BLaER1 (cell line): Measurements from ENCODE around the gene EBI3.

ENCODE experiments used
- H3K27ac ChIP-seq: shearing (Covaris generic); formaldehyde crosslinking; 2 replicates; pipeline ENCODE4 v1.8.1; 2022
- H3K27me3 ChIP-seq: shearing (Covaris generic); formaldehyde crosslinking; 2 replicates; pipeline ENCODE4 v1.8.1; 2022
- H3K36me3 ChIP-seq: shearing (Covaris generic); formaldehyde crosslinking; 2 replicates; pipeline ENCODE4 v1.8.1; 2022
- H3K4me1 ChIP-seq: shearing (Covaris generic); formaldehyde crosslinking; 2 replicates; pipeline ENCODE4 v1.8.1; 2022
- H3K4me2 ChIP-seq: shearing (Covaris generic); formaldehyde crosslinking; 2 replicates; pipeline ENCODE4 v1.8.1; 2022
- H3K4me3 ChIP-seq: shearing (Covaris generic); formaldehyde crosslinking; 2 replicates; pipeline ENCODE4 v1.8.1; 2022
- H3K9ac ChIP-seq: shearing (Covaris generic); formaldehyde crosslinking; 2 replicates; pipeline ENCODE4 v1.8.1; 2022
- H3K9me3 ChIP-seq: shearing (Covaris generic); formaldehyde crosslinking; 2 replicates; pipeline ENCODE4 v1.8.1; 2022
- H4K20me1 ChIP-seq: shearing (Covaris generic); formaldehyde crosslinking; 2 replicates; pipeline ENCODE4 v1.8.1; 2022
- Cebpa-rat ChIP-seq: shearing (Covaris generic); IDR thresholded peaks from 2 replicates; pipeline ENCODE4 v1.8.1; 2022

The EBI3 gene

DNA sequence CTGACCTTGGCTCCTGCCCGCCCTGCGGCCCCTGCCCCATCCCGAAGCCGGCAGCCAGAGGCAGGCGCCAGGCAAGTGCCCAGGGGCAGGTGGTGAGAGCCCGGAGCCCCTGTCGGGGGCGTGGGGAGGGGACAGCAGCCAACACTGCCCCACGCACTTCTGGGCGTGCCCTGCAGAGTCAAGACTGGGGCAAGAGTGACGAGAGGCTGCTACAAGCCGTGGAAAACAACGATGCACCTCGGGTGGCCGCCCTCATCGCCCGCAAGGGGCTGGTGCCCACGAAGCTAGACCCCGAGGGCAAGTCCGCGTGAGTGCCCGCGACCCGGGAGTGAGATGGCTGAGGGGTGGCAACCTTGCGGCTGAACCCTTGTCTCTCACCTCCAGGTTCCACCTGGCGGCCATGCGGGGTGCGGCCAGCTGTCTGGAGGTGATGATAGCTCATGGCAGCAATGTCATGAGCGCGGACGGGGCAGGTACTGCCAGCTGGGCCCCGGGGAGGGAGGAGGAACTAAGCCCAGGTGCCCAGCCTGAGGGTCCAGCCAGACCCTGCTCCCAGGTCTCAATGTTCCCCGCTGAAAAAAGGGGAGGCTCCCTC, 29.5 kb upstream of the EBI3 start:
- H3K9me3 ChIP-seq: peaks cover 8% of the 10 kb centered on the region; the same call in 1 of the 2 replicates
- H3K4me3 ChIP-seq: no peak overlapping the region
- no peak overlapping the region for H3K4me2 ChIP-seq
- H3K27ac ChIP-seq: no peak overlapping the region
- H4K20me1 ChIP-seq: no peaks in the 10 kb centered on the region
- no peak overlapping the region for H3K9ac ChIP-seq
- TF ChIP-seq Cebpa-rat: no peak
- peaks cover 55% of the 10 kb centered on the region for H3K27me3 ChIP-seq
- H3K4me1 ChIP-seq: peaks cover 17% of the 10 kb centered on the region
- no peaks in the 10 kb centered on the region for H3K36me3 ChIP-seq

DNA sequence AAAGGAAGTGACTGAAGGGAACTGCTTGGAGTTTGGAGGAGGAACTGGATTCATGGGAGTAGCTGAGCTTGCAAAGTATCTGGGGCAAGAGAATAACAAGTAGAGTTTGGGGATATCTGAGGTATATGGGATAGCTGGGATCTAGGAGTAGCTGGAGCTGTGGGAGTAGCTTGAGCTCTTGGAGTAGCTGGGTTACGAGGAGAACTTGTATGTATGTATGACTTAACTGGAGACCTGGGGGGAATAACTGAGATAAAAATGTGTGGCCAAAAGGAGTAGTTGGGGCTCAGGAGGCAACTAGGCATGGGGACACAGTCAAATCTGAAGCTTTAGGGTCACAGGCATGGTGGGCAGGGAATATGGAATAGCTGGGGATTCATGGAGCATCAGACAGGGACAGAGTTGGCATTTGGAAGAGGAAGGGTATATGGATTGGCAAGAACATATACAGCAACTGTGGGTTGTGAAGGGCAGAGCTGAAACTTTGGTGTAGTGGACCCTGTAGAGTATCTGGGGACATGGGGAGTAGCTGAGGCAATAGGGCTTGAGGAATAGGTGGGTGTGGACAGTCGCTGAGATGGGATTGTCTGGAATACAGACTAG, 28.3 kb upstream of the EBI3 start:
- Histone ChIP-seq H4K20me1 (no peaks in the 10 kb centered on the region), H3K4me2 (no peak overlapping the region), H3K9ac (no peak overlapping the region), H3K27ac (no peak overlapping the region), H3K4me1 (peaks cover 9% of the 10 kb centered on the region), H3K36me3 (no peaks in the 10 kb centered on the region), H3K9me3 (peaks cover 8% of the 10 kb centered on the region; the same call in 1 of the 2 replicates), H3K4me3 (no peak overlapping the region), H3K27me3 (peaks cover 55% of the 10 kb centered on the region)
- no peak for TF ChIP-seq Cebpa-rat

- Histone ChIP-seq H3K4me1 (peaks cover 9% of the 10 kb centered on the region), H3K9me3 (peaks cover 7% of the 10 kb centered on the region; the same call in 1 of the 2 replicates), H4K20me1 (no peaks in the 10 kb centered on the region), H3K4me2 (no peak overlapping the region), H3K9ac (no peak overlapping the region), H3K27ac (no peak overlapping the region), H3K4me3 (no peak overlapping the region), H3K36me3 (no peaks in the 10 kb centered on the region), H3K27me3 (peaks cover 52% of the 10 kb centered on the region)
- TF ChIP-seq Cebpa-rat: no peak
Measured at GRCh38 chr19:4201798-4202197, 27.5 kb upstream of the EBI3 start.

DNA sequence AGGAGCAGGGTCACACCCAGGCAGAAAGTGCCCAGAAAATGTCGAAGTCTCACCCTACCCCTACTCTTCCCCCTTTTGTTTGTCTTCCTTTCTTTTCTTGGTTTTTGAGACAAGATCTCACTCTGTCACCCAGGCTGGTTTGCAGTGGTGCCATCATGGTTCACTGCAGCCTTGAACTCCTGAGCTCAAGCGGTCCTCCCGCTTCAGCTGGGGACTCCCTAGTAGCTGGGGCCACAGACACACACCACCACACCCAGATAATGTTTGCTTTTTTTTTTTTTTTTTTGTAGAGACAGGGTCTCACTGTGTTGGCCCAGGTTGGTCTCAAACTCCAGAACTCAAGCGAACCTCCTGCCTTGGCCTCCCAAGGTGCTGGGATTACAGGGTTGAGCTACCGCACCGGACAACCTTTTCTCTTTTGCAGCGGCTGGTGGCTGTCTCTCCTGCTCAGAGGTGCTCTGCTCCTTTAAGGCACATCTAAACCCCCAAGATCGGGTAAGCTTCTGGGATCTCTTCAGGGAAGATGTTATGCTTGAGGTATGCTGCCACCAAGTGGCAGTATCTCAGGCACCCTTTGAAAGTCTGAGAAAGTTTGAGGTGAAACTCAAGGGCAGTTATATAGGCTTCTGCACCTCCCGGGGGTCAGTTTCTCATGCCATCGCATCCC, 22.4 kb upstream of the EBI3 start:
- no peak overlapping the region for H3K4me3 ChIP-seq
- H3K27ac ChIP-seq: no peak overlapping the region
- no peaks in the 10 kb centered on the region for H3K9me3 ChIP-seq
- no peaks in the 10 kb centered on the region for H4K20me1 ChIP-seq
- H3K4me2 ChIP-seq: no peak overlapping the region
- H3K27me3 ChIP-seq: peaks cover 2% of the 10 kb centered on the region; the same call in 1 of the 2 replicates
- TF ChIP-seq Cebpa-rat: no peak
- peaks cover 9% of the 10 kb centered on the region for H3K4me1 ChIP-seq
- H3K36me3 ChIP-seq: no peaks in the 10 kb centered on the region
- H3K9ac ChIP-seq: no peak overlapping the region

- no peak overlapping the region for H3K4me2 ChIP-seq
- H3K36me3 ChIP-seq: no peaks in the 10 kb centered on the region
- H3K9me3 ChIP-seq: no peaks in the 10 kb centered on the region
- no peaks in the 10 kb centered on the region for H4K20me1 ChIP-seq
- H3K27me3 ChIP-seq: no peaks in the 10 kb centered on the region
- no peaks in the 10 kb centered on the region for H3K4me1 ChIP-seq
- no peak for TF ChIP-seq Cebpa-rat
- H3K9ac ChIP-seq: no peak overlapping the region
- H3K4me3 ChIP-seq: no peak overlapping the region
- H3K27ac ChIP-seq: no peak overlapping the region
Measured at GRCh38 chr19:4208385-4209094, 20.8 kb upstream of the EBI3 start.

DNA sequence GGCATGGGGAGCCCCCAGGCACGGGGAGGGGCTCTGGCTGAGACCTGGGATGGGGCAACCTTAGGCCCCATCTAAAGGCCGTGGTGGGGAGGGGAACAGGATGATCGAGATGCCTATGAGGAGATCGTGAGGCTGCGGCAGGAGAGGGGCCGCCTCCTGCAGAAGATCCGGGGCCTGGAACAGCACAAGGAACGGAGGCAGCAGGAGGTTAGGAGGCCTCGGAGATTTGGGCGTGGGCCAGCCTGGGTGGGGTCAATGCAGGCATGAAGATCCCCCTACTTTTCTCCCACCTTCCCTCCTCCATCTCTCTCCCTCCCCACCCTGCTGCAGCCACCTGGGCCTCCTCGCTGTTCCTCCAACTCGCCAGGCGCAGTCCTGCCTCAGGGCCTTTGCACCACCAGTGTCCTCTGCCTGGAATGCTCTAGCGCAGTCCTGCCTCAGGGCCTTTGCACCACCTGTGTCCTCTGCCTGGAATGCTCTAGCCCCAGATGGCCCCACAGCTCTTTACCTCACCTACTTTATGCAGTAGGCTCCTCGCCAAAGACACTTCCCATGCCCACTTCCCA, 19.1 kb upstream of the EBI3 start:
- no peak overlapping the region for H3K4me3 ChIP-seq
- H3K27ac ChIP-seq: no peak overlapping the region
- H3K9ac ChIP-seq: no peak overlapping the region
- H4K20me1 ChIP-seq: no peaks in the 10 kb centered on the region
- H3K4me2 ChIP-seq: no peak overlapping the region
- no peaks in the 10 kb centered on the region for H3K27me3 ChIP-seq
- no peaks in the 10 kb centered on the region for H3K36me3 ChIP-seq
- TF ChIP-seq Cebpa-rat: no peak
- no peaks in the 10 kb centered on the region for H3K9me3 ChIP-seq
- H3K4me1 ChIP-seq: peaks cover 9% of the 10 kb centered on the region; the same call in 1 of the 2 replicates

GRCh38 chr19:4213116-4213515, 16.2 kb upstream of the EBI3 start:
- H3K4me1 ChIP-seq: peaks cover 9% of the 10 kb centered on the region; the same call in 1 of the 2 replicates
- H4K20me1 ChIP-seq: no peaks in the 10 kb centered on the region
- H3K4me3 ChIP-seq: no peak overlapping the region
- peaks cover 12% of the 10 kb centered on the region; the same call in 1 of the 2 replicates for H3K9me3 ChIP-seq
- no peaks in the 10 kb centered on the region for H3K36me3 ChIP-seq
- TF ChIP-seq Cebpa-rat: no peak
- H3K4me2 ChIP-seq: no peak overlapping the region
- no peak overlapping the region for H3K27ac ChIP-seq
- H3K27me3 ChIP-seq: no peaks in the 10 kb centered on the region
- H3K9ac ChIP-seq: no peak overlapping the region

- peaks cover 12% of the 10 kb centered on the region; the same call in 1 of the 2 replicates for H3K9me3 ChIP-seq
- H3K36me3 ChIP-seq: no peaks in the 10 kb centered on the region
- H3K4me1 ChIP-seq: peaks cover 9% of the 10 kb centered on the region; the same call in 1 of the 2 replicates
- H3K4me3 ChIP-seq: no peak overlapping the region
- no peak overlapping the region for H3K27ac ChIP-seq
- H3K4me2 ChIP-seq: no peak overlapping the region
- no peak for TF ChIP-seq Cebpa-rat
- H3K27me3 ChIP-seq: no peaks in the 10 kb centered on the region
- H3K9ac ChIP-seq: no peak overlapping the region
- H4K20me1 ChIP-seq: no peaks in the 10 kb centered on the region
Measured at GRCh38 chr19:4215807-4216206, 13.5 kb upstream of the EBI3 start.

GRCh38 chr19:4216846-4217245, 12.5 kb upstream of the EBI3 start:
- Histone ChIP-seq H3K27ac (no peak overlapping the region), H3K9me3 (peaks cover 12% of the 10 kb centered on the region; the same call in 1 of the 2 replicates), H3K4me1 (peaks cover 9% of the 10 kb centered on the region; the same call in 1 of the 2 replicates), H4K20me1 (no peaks in the 10 kb centered on the region), H3K9ac (no peak overlapping the region), H3K27me3 (no peaks in the 10 kb centered on the region), H3K4me3 (no peak overlapping the region), H3K4me2 (no peak overlapping the region), H3K36me3 (no peaks in the 10 kb centered on the region)
- TF ChIP-seq Cebpa-rat: no peak
